ENCODE measurements around the gene FAM120B. TPM values are rescaled to one million over a fixed set of nuclear protein-coding genes. Genes with fewer than 3 reads are reported as not detected.

FAM120B gene
- total RNA-seq, 2 experiments from 2014 or later, result 18.4 to 20.0 TPM

- ChIA-PET CTCF (no interaction called here), POLR2A (no interaction called here)
- peaks cover 21% of the 10 kb centered on the region for H3K36me3 Mint-ChIP-seq
- DNase-seq, result no peak
- no peaks in the 10 kb centered on the region for H3K4me1 Mint-ChIP-seq (ENCODE audit: low read depth)
- no peak overlapping the region for H3K27ac Mint-ChIP-seq
- peaks cover 35% of the 10 kb centered on the region for H3K9me3 Mint-ChIP-seq
- H3K27me3 Mint-ChIP-seq, result no peaks in the 10 kb centered on the region
- intact Hi-C loops (cut with micrococcal nuclease), result no loop called here
- H3K4me3 Mint-ChIP-seq, result no peak overlapping the region
These were observed 103.7 kb downstream of the FAM120B start for GRCh38 chr6:170410241-170410640.

GRCh38 chr6:170415318-170415717 lies 108.8 kb downstream of the FAM120B start:
- intact Hi-C loops (cut with micrococcal nuclease), result no loop called here
- CTCF ChIA-PET, result no interaction called here
- H3K9me3 Mint-ChIP-seq, result peaks cover 30% of the 10 kb centered on the region

GRCh38 chr6:170416303-170416702 lies 109.7 kb downstream of the FAM120B start:
- ChIA-PET POLR2A (no interaction called here), CTCF (no interaction called here)
- H3K36me3 Mint-ChIP-seq, result no peaks in the 10 kb centered on the region
- H3K4me3 Mint-ChIP-seq, result no peak overlapping the region
- peaks cover 20% of the 10 kb centered on the region for H3K9me3 Mint-ChIP-seq
- intact Hi-C loops (cut with micrococcal nuclease), result no loop called here
- H3K4me1 Mint-ChIP-seq (ENCODE audit: low read depth), result no peaks in the 10 kb centered on the region
- no peak overlapping the region for H3K27ac Mint-ChIP-seq
- DNase-seq, result no peak
- H3K27me3 Mint-ChIP-seq, result peaks cover 18% of the 10 kb centered on the region

More at GRCh38 chr6:170415318-170415717, 108.8 kb downstream of the FAM120B start:
- Mint-ChIP-seq H3K4me1 (ENCODE audit: low read depth) (no peaks in the 10 kb centered on the region), H3K4me3 (no peak overlapping the region), H3K27ac (no peak overlapping the region), H3K27me3 (peaks cover 18% of the 10 kb centered on the region), H3K36me3 (no peaks in the 10 kb centered on the region)
- DNase-seq, result no peak
- POLR2A ChIA-PET, result no interaction called here

GRCh38 chr6:170416959-170417606 lies 110.5 kb downstream of the FAM120B start:
- no peak for DNase-seq
- no peak overlapping the region for H3K4me3 Mint-ChIP-seq
- peaks cover 15% of the 10 kb centered on the region for H3K9me3 Mint-ChIP-seq
- H3K27ac Mint-ChIP-seq, result no peak overlapping the region
- H3K36me3 Mint-ChIP-seq, result no peaks in the 10 kb centered on the region
- H3K4me1 Mint-ChIP-seq (ENCODE audit: low read depth), result no peaks in the 10 kb centered on the region
- ChIA-PET CTCF (no interaction called here), POLR2A (no interaction called here)
- intact Hi-C loops (cut with micrococcal nuclease), result no loop called here
- peaks cover 21% of the 10 kb centered on the region for H3K27me3 Mint-ChIP-seq

- no peak for DNase-seq
- peaks cover 10% of the 10 kb centered on the region for H3K9me3 Mint-ChIP-seq
- H3K27me3 Mint-ChIP-seq, result peaks cover 23% of the 10 kb centered on the region
- intact Hi-C loops (cut with micrococcal nuclease), result no loop called here
- CTCF ChIA-PET, result no interaction called here
- H3K4me3 Mint-ChIP-seq, result no peak overlapping the region
- POLR2A ChIA-PET, result no interaction called here
- no peaks in the 10 kb centered on the region for H3K36me3 Mint-ChIP-seq
- no peak overlapping the region for H3K27ac Mint-ChIP-seq
- H3K4me1 Mint-ChIP-seq (ENCODE audit: low read depth), result no peaks in the 10 kb centered on the region
These were observed 111.3 kb downstream of the FAM120B start for GRCh38 chr6:170417881-170418280.

- H3K27ac Mint-ChIP-seq, result no peak overlapping the region
- peaks cover 2% of the 10 kb centered on the region for H3K9me3 Mint-ChIP-seq
- no peaks in the 10 kb centered on the region for H3K36me3 Mint-ChIP-seq
- intact Hi-C loops (cut with micrococcal nuclease), result no loop called here
- H3K4me1 Mint-ChIP-seq (ENCODE audit: low read depth), result no peaks in the 10 kb centered on the region
- H3K27me3 Mint-ChIP-seq, result peaks cover 32% of the 10 kb centered on the region
- no peak for DNase-seq
- POLR2A ChIA-PET, result no interaction called here
- H3K4me3 Mint-ChIP-seq, result no peak overlapping the region
- CTCF ChIA-PET, result no interaction called here
These were observed 113.7 kb downstream of the FAM120B start for GRCh38 chr6:170420283-170420682.

- no peak overlapping the region for H3K27ac Mint-ChIP-seq
- POLR2A ChIA-PET, result no interaction called here
- intact Hi-C loops (cut with micrococcal nuclease), result no loop called here
- H3K36me3 Mint-ChIP-seq, result no peaks in the 10 kb centered on the region
- H3K4me3 Mint-ChIP-seq, result no peak overlapping the region
- H3K9me3 Mint-ChIP-seq, result no peaks in the 10 kb centered on the region
- CTCF ChIA-PET, result no interaction called here
- no peak for DNase-seq
- H3K27me3 Mint-ChIP-seq, result peaks cover 39% of the 10 kb centered on the region
- no peaks in the 10 kb centered on the region for H3K4me1 Mint-ChIP-seq (ENCODE audit: low read depth)
These were observed 114.5 kb downstream of the FAM120B start for GRCh38 chr6:170420791-170421776.

GRCh38 chr6:170421921-170422320 lies 115.4 kb downstream of the FAM120B start:
- POLR2A ChIA-PET, result no interaction called here
- H3K4me1 Mint-ChIP-seq (ENCODE audit: low read depth), result no peaks in the 10 kb centered on the region
- H3K36me3 Mint-ChIP-seq, result no peaks in the 10 kb centered on the region
- peaks cover 39% of the 10 kb centered on the region for H3K27me3 Mint-ChIP-seq
- no peak overlapping the region for H3K4me3 Mint-ChIP-seq
- CTCF ChIA-PET, result no interaction called here
- intact Hi-C loops (cut with micrococcal nuclease), result no loop called here
- H3K27ac Mint-ChIP-seq, result no peak overlapping the region
- no peak for DNase-seq
- H3K9me3 Mint-ChIP-seq, result no peaks in the 10 kb centered on the region

GRCh38 chr6:170423030-170423429 lies 116.5 kb downstream of the FAM120B start:
- peaks cover 35% of the 10 kb centered on the region for H3K27me3 Mint-ChIP-seq
- ChIA-PET CTCF (no interaction called here), POLR2A (no interaction called here)
- H3K36me3 Mint-ChIP-seq, result no peaks in the 10 kb centered on the region
- no peak for DNase-seq
- no peaks in the 10 kb centered on the region for H3K4me1 Mint-ChIP-seq (ENCODE audit: low read depth)
- intact Hi-C loops (cut with micrococcal nuclease), result no loop called here
- no peaks in the 10 kb centered on the region for H3K9me3 Mint-ChIP-seq
- no peak overlapping the region for H3K4me3 Mint-ChIP-seq
- no peak overlapping the region for H3K27ac Mint-ChIP-seq

GRCh38 chr6:170423814-170424603 lies 117.5 kb downstream of the FAM120B start:
- Mint-ChIP-seq H3K36me3 (no peaks in the 10 kb centered on the region), H3K4me3 (no peak overlapping the region), H3K27ac (no peak overlapping the region), H3K4me1 (ENCODE audit: low read depth) (no peaks in the 10 kb centered on the region), H3K27me3 (peaks cover 33% of the 10 kb centered on the region), H3K9me3 (no peaks in the 10 kb centered on the region)
- intact Hi-C loops (cut with micrococcal nuclease), result no loop called here
- ChIA-PET POLR2A (no interaction called here), CTCF (no interaction called here)
- no peak for DNase-seq

GRCh38 chr6:170424604-170425126 lies 118.1 kb downstream of the FAM120B start:
- intact Hi-C loops (cut with micrococcal nuclease), result no loop called here
- Mint-ChIP-seq H3K27me3 (peaks cover 31% of the 10 kb centered on the region), H3K4me1 (ENCODE audit: low read depth) (no peaks in the 10 kb centered on the region), H3K9me3 (no peaks in the 10 kb centered on the region), H3K36me3 (no peaks in the 10 kb centered on the region), H3K27ac (no peak overlapping the region), H3K4me3 (no peak overlapping the region)
- ChIA-PET POLR2A (no interaction called here), CTCF (no interaction called here)
- no peak for DNase-seq

GRCh38 chr6:170429450-170429849 lies 122.9 kb downstream of the FAM120B start:
- Mint-ChIP-seq H3K36me3 (no peaks in the 10 kb centered on the region), H3K9me3 (no peaks in the 10 kb centered on the region), H3K27me3 (peaks cover 23% of the 10 kb centered on the region), H3K4me3 (no peak overlapping the region), H3K4me1 (ENCODE audit: low read depth) (no peaks in the 10 kb centered on the region), H3K27ac (no peak overlapping the region)
- intact Hi-C loops (cut with micrococcal nuclease), result no loop called here
- CTCF ChIA-PET, result no interaction called here
- POLR2A ChIA-PET, result no interaction called here
- DNase-seq, result no peak

All from activated CD4-positive, alpha-beta memory T cell treated with anti-CD3 and anti-CD28 coated beads for 36 hours (primary cell).